ENCODE results near the gene OR5B3.
"Not testable (repeated sequence)": the region's sequence is repeated elsewhere in the genome, so short reads cannot be mapped to it uniquely, and the experiment has no call there.

The OR5B3 gene

GRCh38 chr11:58406774-58407173 lies at the start of gene OR5B3:
Gene OR5B3 (minus strand): TSS chr11:58406874. CDS start chr11:58403409, 3,465 bp downstream.
- Mint-ChIP-seq H3K9me3 (peaks cover 47% of the 10 kb centered on the region), H3K36me3 (ENCODE audit: low read depth) (peaks cover 6% of the 10 kb centered on the region), H3K27ac (no peak within 1 kb of the TSS), H3K4me1 (no peaks in the 10 kb centered on the region), H3K4me3 (no peak within 1 kb of the TSS), H3K27me3 (no peaks in the 10 kb centered on the region)
- ATAC-seq, result no peak
- DNase-seq, result no peak

GRCh38 chr11:58451585-58451984 lies 44.9 kb upstream of the OR5B3 start:
- H3K27ac Mint-ChIP-seq, result no peak overlapping the region
- H3K36me3 Mint-ChIP-seq (ENCODE audit: low read depth), result no peaks in the 10 kb centered on the region
- ATAC-seq, result no peak
- no peaks in the 10 kb centered on the region for H3K9me3 Mint-ChIP-seq
- H3K27me3 Mint-ChIP-seq, result peaks cover 2% of the 10 kb centered on the region
- DNase-seq, result no peak
- peaks cover 3% of the 10 kb centered on the region for H3K4me1 Mint-ChIP-seq
- no peak overlapping the region for H3K4me3 Mint-ChIP-seq

- Mint-ChIP-seq H3K27ac (no peak overlapping the region), H3K27me3 (no peaks in the 10 kb centered on the region), H3K4me3 (no peak overlapping the region), H3K4me1 (no peaks in the 10 kb centered on the region), H3K9me3 (peaks cover 6% of the 10 kb centered on the region), H3K36me3 (ENCODE audit: low read depth) (peaks cover 3% of the 10 kb centered on the region)
- ATAC-seq, result no peak
- DNase-seq, result no peak
Measured at GRCh38 chr11:58446294-58446693, 39.6 kb upstream of the OR5B3 start.

- DNase-seq (no peak), ATAC-seq (peak; percentile 20)
- Mint-ChIP-seq H3K4me3 (no peak overlapping the region), H3K9me3 (peaks cover 6% of the 10 kb centered on the region), H3K4me1 (no peaks in the 10 kb centered on the region), H3K27ac (no peak overlapping the region), H3K27me3 (peaks cover 2% of the 10 kb centered on the region), H3K36me3 (ENCODE audit: low read depth) (peaks cover 3% of the 10 kb centered on the region)
Measured at GRCh38 chr11:58444300-58444699, 37.6 kb upstream of the OR5B3 start.

GRCh38 chr11:58442136-58442535 lies 35.5 kb upstream of the OR5B3 start, which contains the start of gene OR5B12:
Gene OR5B12 (minus strand): TSS chr11:58442236. CDS start chr11:58440151, 2,085 bp downstream.
- DNase-seq, result no peak
- Mint-ChIP-seq H3K27me3 (peaks cover 2% of the 10 kb centered on the region), H3K27ac (no peak within 1 kb of the TSS), H3K36me3 (ENCODE audit: low read depth) (peaks cover 3% of the 10 kb centered on the region), H3K9me3 (peaks cover 6% of the 10 kb centered on the region), H3K4me1 (no peaks in the 10 kb centered on the region), H3K4me3 (no peak within 1 kb of the TSS)
- no peak for ATAC-seq

- no peak overlapping the region for H3K27ac Mint-ChIP-seq
- H3K27me3 Mint-ChIP-seq, result peaks cover 2% of the 10 kb centered on the region
Measured at GRCh38 chr11:58438486-58438885, 31.8 kb upstream of the OR5B3 start.

GRCh38 chr11:58434217-58434616 lies 27.5 kb upstream of the OR5B3 start:
- H3K4me3 Mint-ChIP-seq, result no peak overlapping the region
- H3K9me3 Mint-ChIP-seq, result peaks cover 14% of the 10 kb centered on the region
- DNase-seq (no peak), ATAC-seq (no peak)
- peaks cover 2% of the 10 kb centered on the region for H3K27me3 Mint-ChIP-seq
- no peaks in the 10 kb centered on the region for H3K4me1 Mint-ChIP-seq
- H3K36me3 Mint-ChIP-seq (ENCODE audit: low read depth), result no peaks in the 10 kb centered on the region
- H3K27ac Mint-ChIP-seq, result no peak overlapping the region

More at GRCh38 chr11:58438486-58438885, 31.8 kb upstream of the OR5B3 start:
- no peaks in the 10 kb centered on the region for H3K36me3 Mint-ChIP-seq (ENCODE audit: low read depth)
- no peaks in the 10 kb centered on the region for H3K4me1 Mint-ChIP-seq
- peaks cover 4% of the 10 kb centered on the region for H3K9me3 Mint-ChIP-seq
- no peak for DNase-seq
- H3K4me3 Mint-ChIP-seq, result no peak overlapping the region
- ATAC-seq, result no peak

- ATAC-seq (no peak), DNase-seq (no peak)
- Mint-ChIP-seq H3K27me3 (peaks cover 2% of the 10 kb centered on the region), H3K4me3 (no peak overlapping the region), H3K9me3 (peaks cover 19% of the 10 kb centered on the region), H3K27ac (no peak overlapping the region), H3K4me1 (no peaks in the 10 kb centered on the region), H3K36me3 (ENCODE audit: low read depth) (no peaks in the 10 kb centered on the region)
Measured at GRCh38 chr11:58433638-58434203, 27.0 kb upstream of the OR5B3 start.

- H3K4me3 Mint-ChIP-seq, result no peak overlapping the region
- peaks cover 3% of the 10 kb centered on the region for H3K27me3 Mint-ChIP-seq
- H3K36me3 Mint-ChIP-seq (ENCODE audit: low read depth), result no peaks in the 10 kb centered on the region
- H3K9me3 Mint-ChIP-seq, result peaks cover 21% of the 10 kb centered on the region
- no peak for ATAC-seq
- DNase-seq, result no peak
- H3K27ac Mint-ChIP-seq, result no peak overlapping the region
- no peaks in the 10 kb centered on the region for H3K4me1 Mint-ChIP-seq
Measured at GRCh38 chr11:58429273-58429672, 22.6 kb upstream of the OR5B3 start.

GRCh38 chr11:58428021-58428420 lies 21.3 kb upstream of the OR5B3 start, which contains the start of gene OR5B2:
Gene OR5B2 (minus strand): TSS chr11:58428121. CDS start chr11:58423261, 4,860 bp downstream.
- Mint-ChIP-seq H3K4me1 (no peaks in the 10 kb centered on the region), H3K4me3 (no peak within 1 kb of the TSS), H3K9me3 (peaks cover 21% of the 10 kb centered on the region), H3K27ac (no peak within 1 kb of the TSS), H3K27me3 (peaks cover 3% of the 10 kb centered on the region), H3K36me3 (ENCODE audit: low read depth) (no peaks in the 10 kb centered on the region)
- DNase-seq (no peak), ATAC-seq (no peak)

- not testable (repeated sequence) for ATAC-seq; DNase-seq; H3K36me3 Mint-ChIP-seq (ENCODE audit: low read depth); H3K27me3 Mint-ChIP-seq; H3K27ac Mint-ChIP-seq; H3K4me1 Mint-ChIP-seq; H3K4me3 Mint-ChIP-seq
- H3K9me3 Mint-ChIP-seq, result peaks cover 13% of the 10 kb centered on the region
Measured at GRCh38 chr11:58399622-58400021, 7.1 kb downstream of the OR5B3 start.

- no peak overlapping the region for H3K4me3 Mint-ChIP-seq
- DNase-seq (no peak), ATAC-seq (peak; percentile 55)
- H3K27me3 Mint-ChIP-seq, result no peaks in the 10 kb centered on the region
- H3K36me3 Mint-ChIP-seq (ENCODE audit: low read depth), result no peaks in the 10 kb centered on the region
- H3K9me3 Mint-ChIP-seq, result peaks cover 14% of the 10 kb centered on the region
- no peak overlapping the region for H3K27ac Mint-ChIP-seq
- peaks cover 8% of the 10 kb centered on the region for H3K4me1 Mint-ChIP-seq
Measured at GRCh38 chr11:58395581-58395980, 11.1 kb downstream of the OR5B3 start.

GRCh38 chr11:58394195-58394594 lies 12.5 kb downstream of the OR5B3 start:
- no peaks in the 10 kb centered on the region for H3K27me3 Mint-ChIP-seq
- no peaks in the 10 kb centered on the region for H3K36me3 Mint-ChIP-seq (ENCODE audit: low read depth)
- H3K9me3 Mint-ChIP-seq, result peaks cover 14% of the 10 kb centered on the region
- H3K27ac Mint-ChIP-seq, result no peak overlapping the region
- H3K4me3 Mint-ChIP-seq, result no peak overlapping the region
- no peak for DNase-seq
- no peak for ATAC-seq
- peaks cover 8% of the 10 kb centered on the region for H3K4me1 Mint-ChIP-seq

GRCh38 chr11:58392746-58393145 lies 13.9 kb downstream of the OR5B3 start:
- Mint-ChIP-seq H3K9me3 (peaks cover 14% of the 10 kb centered on the region), H3K4me1 (peaks cover 8% of the 10 kb centered on the region), H3K27ac (no peak overlapping the region), H3K4me3 (no peak overlapping the region), H3K27me3 (no peaks in the 10 kb centered on the region), H3K36me3 (ENCODE audit: low read depth) (no peaks in the 10 kb centered on the region)
- ATAC-seq (no peak), DNase-seq (no peak)

GRCh38 chr11:58391879-58392278 lies 14.8 kb downstream of the OR5B3 start:
- DNase-seq (no peak), ATAC-seq (peak; percentile 13)
- H3K27ac Mint-ChIP-seq, result no peak overlapping the region
- H3K4me3 Mint-ChIP-seq, result no peak overlapping the region
- no peaks in the 10 kb centered on the region for H3K27me3 Mint-ChIP-seq
- H3K36me3 Mint-ChIP-seq (ENCODE audit: low read depth), result no peaks in the 10 kb centered on the region
- peaks cover 14% of the 10 kb centered on the region for H3K9me3 Mint-ChIP-seq
- peaks cover 8% of the 10 kb centered on the region for H3K4me1 Mint-ChIP-seq

Measured in activated naive CD8-positive, alpha-beta T cell treated with anti-CD3 and anti-CD28 coated beads, Interleukin-2, amount 50 U/mL, for 24 hours (primary cell).